Suprapubic skin (tissue), 4 donors: ENCODE measurements around the gene TIPIN. TPM values are rescaled to one million over a fixed set of nuclear protein-coding genes. Genes with fewer than 3 reads are reported as not detected.

ENCODE experiments used
- DNase-seq, 2 donors: peaks; one replicate each; pipeline ENCODE4 v3.0.0-alpha.2; 2019; ENCODE audit warnings: low spot score in 2 of 2
- H3K27ac ChIP-seq: fragments of 200-600 bp; sonication (generic); one replicate; pipeline ENCODE4 v1.5.1; 2019
- H3K27me3 ChIP-seq: fragments of 200-600 bp; sonication (generic); one replicate; pipeline ENCODE4 v1.5.1; 2019
- H3K36me3 ChIP-seq: fragments of 200-600 bp; sonication (generic); one replicate; pipeline ENCODE4 v1.5.1; 2019
- H3K4me1 ChIP-seq: fragments of 200-600 bp; sonication (generic); one replicate; pipeline ENCODE4 v1.5.1; 2019
- H3K4me3 ChIP-seq: fragments of 200-600 bp; sonication (generic); one replicate; pipeline ENCODE4 v1.5.1; 2019; ENCODE audit warnings: mild to moderate bottlenecking
- H3K9me3 ChIP-seq: fragments of 200-600 bp; sonication (generic); one replicate; pipeline ENCODE4 v1.5.1; 2019
- CTCF ChIP-seq, 2 donors: fragments of 200-600 bp in 1 of 2; fragments of 450-650 bp in 1 of 2; sonication (generic) in 1 of 2; IDR thresholded peaks; one replicate each; pipeline ENCODE4 v1.5.1; 2016 to 2019; ENCODE audit warnings: antibody characterized with exemption in 2 of 2, mild to moderate bottlenecking in 1 of 2, moderate library complexity in 1 of 2
- EP300 ChIP-seq: sonication (generic); formaldehyde crosslinking; IDR thresholded peaks from one replicate; pipeline ENCODE4 v1.6.1; 2017; ENCODE audit warnings: antibody characterized with exemption
- POLR2A ChIP-seq, 2 donors: fragments of 450-650 bp; IDR thresholded peaks; one replicate each; pipeline ENCODE4 v1.6.1; 2017; ENCODE audit warnings: antibody characterized with exemption in 2 of 2, mild to moderate bottlenecking in 2 of 2, moderate library complexity in 2 of 2
- POLR2AphosphoS5 ChIP-seq, 3 donors: sonication (generic); formaldehyde crosslinking; IDR thresholded peaks; one replicate each; pipeline ENCODE4 v1.6.1; 2017; ENCODE audit warnings: antibody characterized with exemption in 3 of 3
- WGBS: methylation state at CpG from one replicate; pipeline ENCODE4 v1.1.5; 2018; 5-methylcytosine and 5-hydroxymethylcytosine counted together
- total RNA-seq, 4 donors: library from RNA; depleted of rRNA; stranded (reverse); fragments of >200 nt; gene quantifications; one replicate each; pipeline ENCODE4 v1.1.0, GENCODE V29; 2016

TIPIN gene
- total RNA-seq, 4 donors from 2014 or later: 4.8 to 8.2 (median 7.0) TPM

- Histone ChIP-seq H3K9me3 (no peaks in the 10 kb centered on the region), H3K27ac (no peak overlapping the region), H3K4me1 (peaks cover 46% of the 10 kb centered on the region), H3K27me3 (no peaks in the 10 kb centered on the region), H3K4me3 (no peak overlapping the region), H3K36me3 (no peaks in the 10 kb centered on the region)
- no peak for DNase-seq
- 41% methylated on average over 6 of the region's 6 CpGs for WGBS
- no peak for TF ChIP-seq CTCF (IDR thresholded peaks at IDR 0.05)
- no peak for TF ChIP-seq POLR2AphosphoS5 (IDR thresholded peaks at IDR 0.05)
- no peak for TF ChIP-seq POLR2A (IDR thresholded peaks at IDR 0.05)
- no peak for TF ChIP-seq EP300
Measured at GRCh38 chr15:66288551-66289185, 67.8 kb downstream of the TIPIN start.

GRCh38 chr15:66288093-66288492 is 68.4 kb downstream of the TIPIN start:
- Histone ChIP-seq H3K4me3 (no peak overlapping the region), H3K36me3 (no peaks in the 10 kb centered on the region), H3K27ac (no peak overlapping the region), H3K9me3 (no peaks in the 10 kb centered on the region), H3K4me1 (peaks cover 46% of the 10 kb centered on the region), H3K27me3 (no peaks in the 10 kb centered on the region)
- no peak for TF ChIP-seq EP300
- no peak for TF ChIP-seq POLR2AphosphoS5 (IDR thresholded peaks at IDR 0.05)
- no peak for TF ChIP-seq POLR2A (IDR thresholded peaks at IDR 0.05)
- no peak for TF ChIP-seq CTCF (IDR thresholded peaks at IDR 0.05)
- DNase-seq: no peak

GRCh38 chr15:66287461-66288057 is 68.9 kb downstream of the TIPIN start:
- H3K36me3 ChIP-seq: no peaks in the 10 kb centered on the region
- peaks cover 41% of the 10 kb centered on the region for H3K4me1 ChIP-seq
- H3K9me3 ChIP-seq: no peaks in the 10 kb centered on the region
- TF ChIP-seq POLR2A (IDR thresholded peaks at IDR 0.05) (no peak), CTCF (IDR thresholded peaks at IDR 0.05) (peak; percentile 17 to 31)
- H3K4me3 ChIP-seq: no peak overlapping the region
- H3K27me3 ChIP-seq: no peaks in the 10 kb centered on the region
- H3K27ac ChIP-seq: no peak overlapping the region
- WGBS: 9% methylated on average over 6 of the region's 6 CpGs
- DNase-seq: no peak

Other genes starting within 250 kb of the TIPIN start
- 1 to 10 TPM; 2.4 to 8.5 (median 4.3) TPM for gene MEGF11, start 102.9 kb downstream of the TIPIN start, total RNA-seq
- gene DIS3L, start 63.1 kb downstream of the TIPIN start, total RNA-seq: 10 to 100 TPM; 15.8 to 26.1 (median 21.2) TPM
- 10 to 100 TPM; 23.6 to 31.0 (median 27.9) TPM for gene MAP2K1, start 30.2 kb upstream of the TIPIN start, total RNA-seq
- 10 to 100 TPM in 3 of 4 donors, 1 to 10 TPM in 1; 9.9 to 26.8 (median 17.3) TPM for gene SNAPC5, start 141.1 kb upstream of the TIPIN start, total RNA-seq
- 1,000 to 10,000 TPM; 3,240 to 5,495 (median 4,865) TPM for gene RPL4, start 148.2 kb upstream of the TIPIN start, total RNA-seq
- gene ZWILCH, start 148.6 kb upstream of the TIPIN start, total RNA-seq: 1 to 10 TPM; 4.7 to 8.9 (median 5.1) TPM
- gene LCTL, start 209.3 kb upstream of the TIPIN start, total RNA-seq: under 1 TPM in 1 of 4 donors, not detected in 3; 0.23 TPM